Endodermal cell (in vitro differentiated cells): ENCODE measurements around the gene HTN3. TPM values are rescaled to one million over a fixed set of nuclear protein-coding genes. Genes with fewer than 3 reads are reported as not detected.

Experiments
- DNase-seq: peaks from one replicate; pipeline ENCODE4 v3.0.0-alpha.2; 2017
- H3K27ac ChIP-seq: 2 replicates; pipeline ENCODE4 v1.5.1; 2013; ENCODE audit warnings: mild to moderate bottlenecking, low read depth, low read length, moderate library complexity
- H3K27me3 ChIP-seq: 2 replicates; pipeline ENCODE4 v1.6.1; 2013; ENCODE audit warnings: mild to moderate bottlenecking, low read length, moderate library complexity; ENCODE audit not compliant: insufficient read depth, control insufficient read depth, poor library complexity, severe bottlenecking
- H3K36me3 ChIP-seq: 2 replicates; pipeline ENCODE4 v1.7.0; 2013; ENCODE audit warnings: mild to moderate bottlenecking, low read length, moderate library complexity; ENCODE audit not compliant: control insufficient read depth, insufficient read depth
- H3K4me1 ChIP-seq: one replicate; pipeline ENCODE4 v1.7.0; 2013; ENCODE audit warnings: low read length; ENCODE audit not compliant: control insufficient read depth, insufficient read depth
- H3K4me3 ChIP-seq: 2 replicates; pipeline ENCODE4 v1.5.1; 2013; ENCODE audit warnings: mild to moderate bottlenecking, low read length, moderate library complexity
- H3K9ac ChIP-seq: 2 replicates; pipeline ENCODE4 v1.6.1; 2013; ENCODE audit warnings: mild to moderate bottlenecking, low read length, moderate library complexity; ENCODE audit not compliant: poor library complexity, severe bottlenecking; ENCODE audit errors: extremely low read depth
- H3K9me3 ChIP-seq: 2 replicates; pipeline ENCODE4 v1.6.1; 2013; ENCODE audit warnings: mild to moderate bottlenecking, low read length, moderate library complexity; ENCODE audit not compliant: control insufficient read depth
- H3K27ac Mint-ChIP-seq: 2 replicates; pipeline ENCODE4 v1.8.0; 2020; ENCODE audit warnings: mixed read lengths
- H3K27me3 Mint-ChIP-seq: 2 replicates; pipeline ENCODE4 v1.8.0; 2021; ENCODE audit warnings: mild to moderate bottlenecking, mixed read lengths; ENCODE audit not compliant: insufficient read depth
- H3K36me3 Mint-ChIP-seq: 2 replicates; pipeline ENCODE4 v1.8.0; 2020; ENCODE audit warnings: low read depth, mixed read lengths
- H3K4me1 Mint-ChIP-seq: 2 replicates; pipeline ENCODE4 v1.8.0; 2020; ENCODE audit warnings: mixed read lengths
- H3K4me3 Mint-ChIP-seq: 2 replicates; pipeline ENCODE4 v1.8.0; 2020; ENCODE audit warnings: mild to moderate bottlenecking, moderate library complexity, mixed read lengths
- H3K9me3 Mint-ChIP-seq: 2 replicates; pipeline ENCODE4 v1.8.0; 2020; ENCODE audit warnings: mild to moderate bottlenecking, mixed read lengths
- WGBS, 2 experiments: methylation state at CpG; one replicate each; pipeline versions ENCODE4 v1.1.5 to v1.1.7; 2013; ENCODE audit warnings: missing lambda C conversion rate in 2 of 2, mixed read lengths in 1 of 2; ENCODE audit not compliant: insufficient coverage in 1 of 2, insufficient read length in 1 of 2; 5-methylcytosine and 5-hydroxymethylcytosine counted together
- total RNA-seq, 2 donors: library from RNA; stranded (reverse); fragmentation: NEBNext Ultra II Directional in 1 of 2; extraction: Animal tissue kit (Norgen Biotek cat#: 25700) in 1 of 2; gene quantifications; 2 replicates in 1 of 2; 3 replicates in 1 of 2; pipeline ENCODE4 v1.2.1, GENCODE V29; 2021
- TF ChIP-seq, protein P1 (sequence below): fragments of 200-600 bp; sonication (generic); conservative IDR thresholded peaks from 2 replicates; pipeline ENCODE4 v1.5.0; 2021; ENCODE audit warnings: antibody characterized with exemption, mild to moderate bottlenecking

The HTN3 gene
- total RNA-seq, 2 donors from 2014 or later, result not detected

DNA sequence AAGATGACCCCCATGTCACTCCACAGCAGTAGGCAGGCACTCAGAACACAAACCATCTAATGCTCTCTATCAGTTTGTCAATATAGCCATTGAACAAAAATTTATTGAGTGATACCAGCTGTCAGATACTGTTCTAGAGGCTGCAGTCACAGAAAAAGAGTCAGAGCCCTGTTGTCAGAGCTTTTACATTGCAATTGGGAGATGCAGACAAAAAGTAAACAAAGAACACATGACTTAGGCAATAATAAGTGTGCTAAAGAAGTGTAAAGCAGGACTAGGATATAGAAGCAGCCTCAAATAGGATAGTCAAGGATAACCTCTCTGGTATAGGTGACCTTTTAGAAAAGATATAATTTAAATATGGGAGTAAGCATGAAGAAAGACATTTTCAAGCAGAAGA lies 30.9 kb downstream of the HTN3 start:
- no peak for DNase-seq
- H3K4me3 Mint-ChIP-seq, result no peak overlapping the region
- H3K27ac ChIP-seq, result no peak overlapping the region
- no peaks in the 10 kb centered on the region for H3K36me3 ChIP-seq
- H3K9ac ChIP-seq, result no peak overlapping the region
- no peaks in the 10 kb centered on the region for H3K4me1 ChIP-seq
- no peaks in the 10 kb centered on the region for H3K27me3 Mint-ChIP-seq
- TF ChIP-seq, protein P1, sequence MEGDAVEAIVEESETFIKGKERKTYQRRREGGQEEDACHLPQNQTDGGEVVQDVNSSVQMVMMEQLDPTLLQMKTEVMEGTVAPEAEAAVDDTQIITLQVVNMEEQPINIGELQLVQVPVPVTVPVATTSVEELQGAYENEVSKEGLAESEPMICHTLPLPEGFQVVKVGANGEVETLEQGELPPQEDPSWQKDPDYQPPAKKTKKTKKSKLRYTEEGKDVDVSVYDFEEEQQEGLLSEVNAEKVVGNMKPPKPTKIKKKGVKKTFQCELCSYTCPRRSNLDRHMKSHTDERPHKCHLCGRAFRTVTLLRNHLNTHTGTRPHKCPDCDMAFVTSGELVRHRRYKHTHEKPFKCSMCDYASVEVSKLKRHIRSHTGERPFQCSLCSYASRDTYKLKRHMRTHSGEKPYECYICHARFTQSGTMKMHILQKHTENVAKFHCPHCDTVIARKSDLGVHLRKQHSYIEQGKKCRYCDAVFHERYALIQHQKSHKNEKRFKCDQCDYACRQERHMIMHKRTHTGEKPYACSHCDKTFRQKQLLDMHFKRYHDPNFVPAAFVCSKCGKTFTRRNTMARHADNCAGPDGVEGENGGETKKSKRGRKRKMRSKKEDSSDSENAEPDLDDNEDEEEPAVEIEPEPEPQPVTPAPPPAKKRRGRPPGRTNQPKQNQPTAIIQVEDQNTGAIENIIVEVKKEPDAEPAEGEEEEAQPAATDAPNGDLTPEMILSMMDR, result no peak
- H3K4me1 Mint-ChIP-seq, result no peaks in the 10 kb centered on the region
- no peaks in the 10 kb centered on the region for H3K9me3 ChIP-seq
- no peak overlapping the region for H3K27ac Mint-ChIP-seq
- H3K27me3 ChIP-seq, result no peaks in the 10 kb centered on the region
- H3K36me3 Mint-ChIP-seq, result no peaks in the 10 kb centered on the region
- no peak overlapping the region for H3K4me3 ChIP-seq
- H3K9me3 Mint-ChIP-seq, result peaks cover 9% of the 10 kb centered on the region

DNA sequence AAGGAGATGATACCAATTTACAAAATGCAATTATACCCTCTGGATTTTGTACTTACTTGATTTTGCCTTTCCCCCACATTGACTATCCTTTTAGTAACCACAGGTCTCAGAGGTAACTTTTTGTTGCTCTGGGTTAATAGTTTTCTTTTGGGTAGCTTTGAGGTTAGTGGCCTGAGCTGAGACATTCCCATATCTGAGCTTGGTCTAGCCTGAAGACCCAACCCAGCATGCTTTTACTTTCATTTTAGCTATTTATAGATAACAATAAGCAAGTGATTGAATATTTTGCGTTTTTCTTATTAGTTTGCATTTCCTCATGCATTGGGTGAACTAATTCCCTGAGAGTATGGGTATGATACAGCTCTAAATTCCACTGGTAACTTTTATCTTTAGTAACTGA lies 33.7 kb downstream of the HTN3 start:
- H3K27me3 ChIP-seq, result no peaks in the 10 kb centered on the region
- Mint-ChIP-seq H3K36me3 (no peaks in the 10 kb centered on the region), H3K4me1 (no peaks in the 10 kb centered on the region), H3K27me3 (no peaks in the 10 kb centered on the region), H3K27ac (no peak overlapping the region), H3K4me3 (no peak overlapping the region), H3K9me3 (no peaks in the 10 kb centered on the region)
- no peaks in the 10 kb centered on the region for H3K9me3 ChIP-seq
- no peak overlapping the region for H3K27ac ChIP-seq
- H3K4me1 ChIP-seq, result no peaks in the 10 kb centered on the region
- no peaks in the 10 kb centered on the region for H3K36me3 ChIP-seq
- TF ChIP-seq, protein P1, result no peak
- no peak overlapping the region for H3K9ac ChIP-seq
- DNase-seq, result no peak
- no peak overlapping the region for H3K4me3 ChIP-seq
- 93% methylated on average over 1 of the region's 1 CpG; no CpG with 5 or more reads in 1 of the 2 experiments for WGBS, 2 experiments

DNA sequence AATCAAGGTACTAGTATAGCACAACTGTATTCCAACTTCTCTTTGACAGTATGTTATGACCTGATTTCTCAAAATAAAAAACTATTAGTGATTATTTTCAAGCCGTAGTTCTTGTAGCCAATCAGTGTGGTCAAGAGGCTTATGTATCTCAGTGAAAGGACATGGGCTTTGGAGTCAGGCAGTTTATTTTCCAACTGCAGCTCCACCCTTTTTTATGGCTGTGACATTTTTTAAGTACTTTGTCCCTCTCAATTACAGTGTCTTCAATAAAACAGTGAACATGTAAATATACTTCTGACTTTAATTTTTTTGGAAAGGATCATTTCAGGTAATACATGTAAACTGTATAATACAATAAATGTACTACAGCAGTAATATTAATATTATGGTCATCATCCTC lies 51.9 kb downstream of the HTN3 start:
- Mint-ChIP-seq H3K4me3 (no peak overlapping the region), H3K27me3 (no peaks in the 10 kb centered on the region), H3K9me3 (peaks cover 19% of the 10 kb centered on the region), H3K4me1 (no peaks in the 10 kb centered on the region), H3K27ac (no peak overlapping the region), H3K36me3 (no peaks in the 10 kb centered on the region)
- Histone ChIP-seq H3K4me1 (no peaks in the 10 kb centered on the region), H3K9me3 (no peaks in the 10 kb centered on the region), H3K27ac (no peak overlapping the region), H3K36me3 (no peaks in the 10 kb centered on the region), H3K27me3 (no peaks in the 10 kb centered on the region), H3K4me3 (no peak overlapping the region), H3K9ac (no peak overlapping the region)
- DNase-seq, result no peak
- WGBS, 2 experiments, result 88% methylated on average over 1 of the region's 1 CpG; no CpG with 5 or more reads in 1 of the 2 experiments
- TF ChIP-seq, protein P1, result no peak

Other genes with a start within 250 kb of the HTN3 start
- gene SULT1E1, start 168.3 kb upstream of the HTN3 start, total RNA-seq, result not detected
- not detected for gene CSN1S1, start 97.4 kb upstream of the HTN3 start, total RNA-seq
- gene CSN2, start 62.7 kb upstream of the HTN3 start, total RNA-seq, result not detected
- not detected for gene STATH, start 32.5 kb upstream of the HTN3 start, total RNA-seq
- gene HTN1, start 22.0 kb downstream of the HTN3 start, total RNA-seq, result not detected
- gene PRR27, start 125.8 kb downstream of the HTN3 start, total RNA-seq, result not detected
- gene ODAM, start 167.3 kb downstream of the HTN3 start, total RNA-seq, result not detected
- not detected for gene FDCSP, start 197.7 kb downstream of the HTN3 start, total RNA-seq
- gene CSN3, start 214.1 kb downstream of the HTN3 start, total RNA-seq, result not detected